GM12865 (cell line): ENCODE results near the gene FEM1C.

ENCODE experiments used
- DNase-seq: peaks from one replicate; pipeline ENCODE4 v3.0.0; 2010; ENCODE audit warnings: low read depth
- H3K4me3 ChIP-seq: 2 replicates; pipeline ENCODE4 v1.5.1; 2011; ENCODE audit warnings: mild to moderate bottlenecking, low read depth, low read length, control low read depth
- CTCF ChIP-seq: IDR thresholded peaks from 2 replicates; pipeline ENCODE4 v1.5.1; 2011; ENCODE audit warnings: low read length, control low read depth, low read depth, inconsistent platforms; ENCODE audit not compliant: insufficient read depth; ENCODE audit errors: missing control alignments

FEM1C gene

GRCh38 chr5:115510145-115510645, 34.4 kb downstream of the FEM1C start:
- TF ChIP-seq CTCF: no peak
- DNase-seq: no peak
- H3K4me3 ChIP-seq: no peak overlapping the region

- no peak for DNase-seq
- TF ChIP-seq CTCF: no peak
- no peak overlapping the region for H3K4me3 ChIP-seq
These were observed 35.0 kb downstream of the FEM1C start for GRCh38 chr5:115509547-115509946.

GRCh38 chr5:115507681-115508080, 36.9 kb downstream of the FEM1C start:
- no peak overlapping the region for H3K4me3 ChIP-seq
- no peak for DNase-seq
- TF ChIP-seq CTCF: no peak

DNA sequence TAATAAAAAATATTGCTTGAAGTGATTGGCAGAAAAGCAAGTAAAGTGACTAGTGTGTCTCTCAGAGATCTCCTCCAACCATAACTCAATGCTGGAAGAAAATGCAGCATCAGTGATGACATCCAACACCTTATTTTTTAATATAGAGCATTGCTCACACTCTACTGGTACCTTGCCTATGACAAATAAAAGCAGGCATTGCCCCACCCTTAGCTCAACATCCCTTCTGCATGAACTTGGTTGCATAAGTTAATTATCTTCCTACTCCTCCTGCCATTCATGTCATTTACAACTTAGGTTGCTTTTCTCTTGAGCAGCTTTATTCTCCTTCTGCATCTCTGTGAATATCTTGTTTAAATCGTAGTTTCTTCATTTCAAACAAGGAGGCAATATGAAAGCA, 41.2 kb downstream of the FEM1C start:
- H3K4me3 ChIP-seq: no peak overlapping the region
- TF ChIP-seq CTCF: no peak
- no peak for DNase-seq

- no peak for DNase-seq
- no peak overlapping the region for H3K4me3 ChIP-seq
- no peak for TF ChIP-seq CTCF
These were observed 42.9 kb downstream of the FEM1C start for GRCh38 chr5:115501464-115502210.

DNA sequence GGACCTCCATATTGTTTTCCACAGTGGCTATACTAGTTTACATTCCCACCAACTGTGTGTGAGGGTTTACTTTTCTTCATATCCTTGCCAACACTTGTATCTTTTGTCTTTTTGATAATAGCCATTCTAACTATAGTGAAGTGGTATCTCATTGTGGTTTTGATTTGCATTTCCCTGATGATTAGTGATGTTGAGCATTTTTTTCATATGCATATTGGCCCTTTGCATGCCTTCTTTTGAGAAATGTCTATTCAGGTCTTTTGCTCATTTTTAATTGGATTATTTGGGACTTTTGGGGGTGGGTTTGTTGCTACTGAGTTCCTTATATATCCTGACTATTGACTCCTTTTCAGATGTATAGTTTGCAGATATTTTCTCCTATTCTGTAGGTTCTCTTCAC, 44.4 kb downstream of the FEM1C start:
- DNase-seq: no peak
- TF ChIP-seq CTCF: no peak
- H3K4me3 ChIP-seq: no peak overlapping the region
